DMS79 (cell line): ENCODE data around the gene GUCY2D.

Source experiments
- DNase-seq: peaks from one replicate; lab custom pipeline; 2025; lab: John Stamatoyannopoulos, UW

The GUCY2D gene

GRCh38 chr17:8066841-8067775 is 64.7 kb downstream of the GUCY2D start:
- no peak for DNase-seq

- no peak for DNase-seq
Measured at GRCh38 chr17:8067806-8068205, 65.4 kb downstream of the GUCY2D start.

- DNase-seq = no peak
Measured at GRCh38 chr17:8068736-8069586, 66.5 kb downstream of the GUCY2D start.

- DNase-seq = no peak
Measured at GRCh38 chr17:8069587-8069860, 67.1 kb downstream of the GUCY2D start.
